ENCODE data around the gene TMEM256.

Gene TMEM256

DNA sequence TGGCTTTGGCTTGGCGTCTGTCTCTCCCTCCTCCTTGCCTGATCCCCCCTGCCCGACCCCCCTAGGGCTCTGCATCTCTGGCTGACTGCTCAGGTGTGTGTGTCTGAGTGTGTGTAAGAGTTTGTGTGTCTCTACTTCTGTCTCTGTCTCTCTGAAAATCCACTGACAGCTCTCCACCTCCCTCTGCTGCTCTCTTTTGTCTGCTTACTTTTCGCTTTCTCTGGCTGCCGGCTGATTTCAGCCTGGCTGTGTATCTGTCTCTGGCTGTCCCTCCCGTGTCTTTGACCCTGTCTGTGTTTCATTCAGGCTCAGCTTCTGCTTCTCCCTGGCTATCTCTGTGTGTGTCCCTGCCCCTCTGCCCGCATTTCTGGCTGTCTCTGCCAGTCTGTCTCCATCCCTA is 12.4 kb upstream of the TMEM256 start:
- TF ChIP-seq POLR2AphosphoS5 (IDR thresholded peaks at IDR 0.05; ENCODE audit: low read depth, low read length), result no peak
- no peak for TF ChIP-seq FOXP2 (optimal IDR thresholded peaks at IDR 0.05; ENCODE audit: borderline replicate concordance, extremely low read depth, extremely low read length, insufficient read depth)
- TF ChIP-seq SIN3A (IDR thresholded peaks at IDR 0.05; ENCODE audit: borderline replicate concordance, insufficient read depth, low read length), result no peak
- TF ChIP-seq, protein P1, sequence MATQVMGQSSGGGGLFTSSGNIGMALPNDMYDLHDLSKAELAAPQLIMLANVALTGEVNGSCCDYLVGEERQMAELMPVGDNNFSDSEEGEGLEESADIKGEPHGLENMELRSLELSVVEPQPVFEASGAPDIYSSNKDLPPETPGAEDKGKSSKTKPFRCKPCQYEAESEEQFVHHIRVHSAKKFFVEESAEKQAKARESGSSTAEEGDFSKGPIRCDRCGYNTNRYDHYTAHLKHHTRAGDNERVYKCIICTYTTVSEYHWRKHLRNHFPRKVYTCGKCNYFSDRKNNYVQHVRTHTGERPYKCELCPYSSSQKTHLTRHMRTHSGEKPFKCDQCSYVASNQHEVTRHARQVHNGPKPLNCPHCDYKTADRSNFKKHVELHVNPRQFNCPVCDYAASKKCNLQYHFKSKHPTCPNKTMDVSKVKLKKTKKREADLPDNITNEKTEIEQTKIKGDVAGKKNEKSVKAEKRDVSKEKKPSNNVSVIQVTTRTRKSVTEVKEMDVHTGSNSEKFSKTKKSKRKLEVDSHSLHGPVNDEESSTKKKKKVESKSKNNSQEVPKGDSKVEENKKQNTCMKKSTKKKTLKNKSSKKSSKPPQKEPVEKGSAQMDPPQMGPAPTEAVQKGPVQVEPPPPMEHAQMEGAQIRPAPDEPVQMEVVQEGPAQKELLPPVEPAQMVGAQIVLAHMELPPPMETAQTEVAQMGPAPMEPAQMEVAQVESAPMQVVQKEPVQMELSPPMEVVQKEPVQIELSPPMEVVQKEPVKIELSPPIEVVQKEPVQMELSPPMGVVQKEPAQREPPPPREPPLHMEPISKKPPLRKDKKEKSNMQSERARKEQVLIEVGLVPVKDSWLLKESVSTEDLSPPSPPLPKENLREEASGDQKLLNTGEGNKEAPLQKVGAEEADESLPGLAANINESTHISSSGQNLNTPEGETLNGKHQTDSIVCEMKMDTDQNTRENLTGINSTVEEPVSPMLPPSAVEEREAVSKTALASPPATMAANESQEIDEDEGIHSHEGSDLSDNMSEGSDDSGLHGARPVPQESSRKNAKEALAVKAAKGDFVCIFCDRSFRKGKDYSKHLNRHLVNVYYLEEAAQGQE (IDR thresholded peaks at IDR 0.05; ENCODE audit: insufficient read depth in 1 of 2, low read depth in 2 of 2, low read length in 2 of 2), result no peak
- no peak for TF ChIP-seq TAF1 (IDR thresholded peaks at IDR 0.05; ENCODE audit: borderline replicate concordance, insufficient read depth, low read length)

DNA sequence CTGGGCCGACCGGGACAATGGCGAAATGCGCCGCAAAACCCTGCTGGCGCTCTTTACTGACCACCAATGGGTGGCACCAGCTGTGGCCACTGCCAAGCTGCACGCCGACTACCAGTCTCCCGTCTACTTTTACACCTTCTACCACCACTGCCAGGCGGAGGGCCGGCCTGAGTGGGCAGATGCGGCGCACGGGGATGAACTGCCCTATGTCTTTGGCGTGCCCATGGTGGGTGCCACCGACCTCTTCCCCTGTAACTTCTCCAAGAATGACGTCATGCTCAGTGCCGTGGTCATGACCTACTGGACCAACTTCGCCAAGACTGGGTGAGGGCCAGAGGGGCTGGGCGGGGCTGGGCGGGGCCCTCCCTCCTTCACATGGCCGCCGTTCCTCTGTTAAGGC is 11.9 kb upstream of the TMEM256 start:
- no peak for TF ChIP-seq SIN3A (IDR thresholded peaks at IDR 0.05; ENCODE audit: borderline replicate concordance, insufficient read depth, low read length)
- TF ChIP-seq, protein P1 (IDR thresholded peaks at IDR 0.05; ENCODE audit: insufficient read depth in 1 of 2, low read depth in 2 of 2, low read length in 2 of 2), result no peak

DNA sequence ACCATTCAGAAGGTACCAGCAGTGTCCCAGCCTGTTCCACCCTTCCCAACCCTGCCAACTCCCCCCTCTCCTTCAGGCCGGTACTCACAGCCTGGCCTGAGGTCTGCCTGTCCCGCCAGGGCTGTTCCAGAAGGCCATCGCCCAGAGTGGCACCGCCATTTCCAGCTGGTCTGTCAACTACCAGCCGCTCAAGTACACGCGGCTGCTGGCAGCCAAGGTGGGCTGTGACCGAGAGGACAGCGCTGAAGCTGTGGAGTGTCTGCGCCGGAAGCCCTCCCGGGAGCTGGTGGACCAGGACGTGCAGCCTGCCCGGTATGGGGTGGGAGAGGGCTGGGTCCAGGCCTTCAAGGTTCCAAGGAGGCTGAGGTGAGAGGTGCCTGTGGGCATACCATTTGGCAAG is 10.9 kb upstream of the TMEM256 start:
- TF ChIP-seq TAF1 (IDR thresholded peaks at IDR 0.05; ENCODE audit: borderline replicate concordance, insufficient read depth, low read length), result no peak
- TF ChIP-seq POLR2AphosphoS5 (IDR thresholded peaks at IDR 0.05; ENCODE audit: low read depth, low read length), result no peak
- TF ChIP-seq, protein P1 (IDR thresholded peaks at IDR 0.05; ENCODE audit: insufficient read depth in 1 of 2, low read depth in 2 of 2, low read length in 2 of 2), result no peak
- TF ChIP-seq FOXP2 (optimal IDR thresholded peaks at IDR 0.05; ENCODE audit: borderline replicate concordance, extremely low read depth, extremely low read length, insufficient read depth), result no peak
- TF ChIP-seq SIN3A (IDR thresholded peaks at IDR 0.05; ENCODE audit: borderline replicate concordance, insufficient read depth, low read length), result no peak

DNA sequence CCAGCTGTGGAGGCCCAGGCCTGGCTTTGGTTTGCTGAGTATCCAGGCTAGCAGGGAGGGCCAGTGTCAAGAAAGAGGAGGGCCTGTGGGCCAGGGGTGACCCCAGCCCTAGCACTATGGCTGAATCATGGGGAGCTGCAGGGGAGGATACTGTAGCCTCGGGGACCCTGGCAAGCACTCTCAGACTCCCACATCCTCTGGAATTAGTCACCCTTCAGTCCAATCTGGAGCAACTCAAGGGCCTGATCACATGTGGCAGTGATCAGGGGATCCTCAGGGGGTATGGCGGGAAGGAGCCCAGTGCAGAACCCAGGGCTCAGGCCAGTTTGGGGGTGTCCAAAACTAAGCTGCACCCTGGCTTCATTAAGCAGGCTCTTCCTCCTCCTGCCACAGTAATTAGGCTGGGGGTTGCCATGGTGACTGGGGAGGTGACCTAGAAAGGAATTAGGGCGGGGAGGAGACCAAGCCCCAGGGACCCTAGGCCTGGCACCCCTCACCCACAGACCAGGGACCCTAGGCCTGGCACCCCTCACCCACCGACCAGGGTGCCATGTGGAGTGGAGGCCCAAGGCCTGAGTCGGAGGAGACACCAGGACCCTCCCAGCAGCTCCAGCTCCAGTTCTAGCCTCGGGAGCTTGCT is 9.6 kb upstream of the TMEM256 start:
- no peak for TF ChIP-seq SIN3A (IDR thresholded peaks at IDR 0.05; ENCODE audit: borderline replicate concordance, insufficient read depth, low read length)
- no peak for TF ChIP-seq TAF1 (IDR thresholded peaks at IDR 0.05; ENCODE audit: borderline replicate concordance, insufficient read depth, low read length)
- TF ChIP-seq POLR2AphosphoS5 (IDR thresholded peaks at IDR 0.05; ENCODE audit: low read depth, low read length), result no peak
- TF ChIP-seq, protein P1 (IDR thresholded peaks at IDR 0.05; ENCODE audit: insufficient read depth in 1 of 2, low read depth in 2 of 2, low read length in 2 of 2), result no peak
- no peak for TF ChIP-seq FOXP2 (optimal IDR thresholded peaks at IDR 0.05; ENCODE audit: borderline replicate concordance, extremely low read depth, extremely low read length, insufficient read depth)

DNA sequence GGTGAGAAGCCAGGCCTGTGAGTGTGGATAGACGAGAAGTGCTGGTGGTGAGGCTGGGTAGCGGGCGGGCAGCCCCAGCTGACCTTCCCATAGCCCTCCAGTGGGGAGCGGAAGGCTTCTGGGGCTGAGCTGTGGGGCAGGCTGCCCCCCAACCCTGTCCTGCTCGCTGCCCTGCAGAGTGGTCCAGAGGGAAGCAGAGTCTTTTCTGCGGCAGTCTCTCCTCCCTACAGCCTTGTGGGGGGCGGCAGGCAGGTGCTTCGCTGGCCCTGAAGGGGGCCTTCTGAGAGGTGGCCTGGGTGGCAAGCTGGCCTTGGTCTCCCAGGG is 7.5 kb upstream of the TMEM256 start:
- TF ChIP-seq, protein P1 (IDR thresholded peaks at IDR 0.05; ENCODE audit: insufficient read depth in 1 of 2, low read depth in 2 of 2, low read length in 2 of 2), result no peak
- no peak for TF ChIP-seq POLR2AphosphoS5 (IDR thresholded peaks at IDR 0.05; ENCODE audit: low read depth, low read length)
- no peak for TF ChIP-seq SIN3A (IDR thresholded peaks at IDR 0.05; ENCODE audit: borderline replicate concordance, insufficient read depth, low read length)
- no peak for TF ChIP-seq FOXP2 (optimal IDR thresholded peaks at IDR 0.05; ENCODE audit: borderline replicate concordance, extremely low read depth, extremely low read length, insufficient read depth)
- TF ChIP-seq TAF1 (IDR thresholded peaks at IDR 0.05; ENCODE audit: borderline replicate concordance, insufficient read depth, low read length), result no peak
